Upper lobe of left lung (tissue), 4 donors: Measurements from ENCODE around the gene SPINK1.
"Not testable (repeated sequence)": the region's sequence is repeated elsewhere in the genome, so short reads cannot be mapped to it uniquely, and the experiment has no call there.

Source experiments
- CTCF ChIP-seq, 6 experiments: fragments of 450-650 bp in 4 of 6; fragments of 200-600 bp in 2 of 6; sonication (generic) in 2 of 6; IDR thresholded peaks; one replicate each; pipeline ENCODE4 v1.5.1; 2016 to 2019; ENCODE audit warnings: antibody characterized with exemption in 6 of 6
- EP300 ChIP-seq, 4 donors: sonication (generic); formaldehyde crosslinking; IDR thresholded peaks; one replicate each; pipeline ENCODE4 v1.5.1; 2017; ENCODE audit warnings: antibody characterized with exemption in 4 of 4, control low read depth in 2 of 4
- POLR2A ChIP-seq, 4 donors: fragments of 450-650 bp; IDR thresholded peaks; one replicate each; pipeline ENCODE4 v1.5.1; 2016 to 2017; ENCODE audit warnings: antibody characterized with exemption in 4 of 4, mild to moderate bottlenecking in 2 of 4

DNA sequence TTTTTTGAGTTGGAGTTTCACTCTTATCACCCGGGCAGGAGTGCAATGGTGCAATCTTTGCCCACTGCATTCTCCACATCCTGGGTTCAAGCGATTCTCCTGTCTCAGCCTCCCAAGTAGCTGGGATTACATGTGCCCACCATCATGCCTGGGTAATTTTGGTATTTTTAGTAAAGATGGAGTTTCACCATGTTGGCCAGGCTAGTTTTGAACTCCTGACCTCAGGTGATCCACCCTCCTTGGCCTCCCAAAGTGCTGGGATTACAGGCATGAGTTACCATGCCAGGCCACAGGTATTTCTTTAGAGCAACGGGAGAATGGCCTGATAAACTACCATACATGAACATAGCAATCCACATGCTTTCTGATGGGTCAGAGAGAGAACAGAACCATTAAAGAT is 9.2 kb downstream of the SPINK1 start:
- TF ChIP-seq CTCF, POLR2A, EP300 (IDR thresholded peaks at IDR 0.05): not testable (repeated sequence)
